GM18526 (cell line): ENCODE measurements around the gene KMT2A.

ENCODE experiments used
- POLR2A ChIP-seq: IDR thresholded peaks from 3 replicates; pipeline ENCODE4 v1.6.1; 2011; ENCODE audit not compliant: insufficient read length; ENCODE audit errors: extremely low read depth

KMT2A gene

DNA sequence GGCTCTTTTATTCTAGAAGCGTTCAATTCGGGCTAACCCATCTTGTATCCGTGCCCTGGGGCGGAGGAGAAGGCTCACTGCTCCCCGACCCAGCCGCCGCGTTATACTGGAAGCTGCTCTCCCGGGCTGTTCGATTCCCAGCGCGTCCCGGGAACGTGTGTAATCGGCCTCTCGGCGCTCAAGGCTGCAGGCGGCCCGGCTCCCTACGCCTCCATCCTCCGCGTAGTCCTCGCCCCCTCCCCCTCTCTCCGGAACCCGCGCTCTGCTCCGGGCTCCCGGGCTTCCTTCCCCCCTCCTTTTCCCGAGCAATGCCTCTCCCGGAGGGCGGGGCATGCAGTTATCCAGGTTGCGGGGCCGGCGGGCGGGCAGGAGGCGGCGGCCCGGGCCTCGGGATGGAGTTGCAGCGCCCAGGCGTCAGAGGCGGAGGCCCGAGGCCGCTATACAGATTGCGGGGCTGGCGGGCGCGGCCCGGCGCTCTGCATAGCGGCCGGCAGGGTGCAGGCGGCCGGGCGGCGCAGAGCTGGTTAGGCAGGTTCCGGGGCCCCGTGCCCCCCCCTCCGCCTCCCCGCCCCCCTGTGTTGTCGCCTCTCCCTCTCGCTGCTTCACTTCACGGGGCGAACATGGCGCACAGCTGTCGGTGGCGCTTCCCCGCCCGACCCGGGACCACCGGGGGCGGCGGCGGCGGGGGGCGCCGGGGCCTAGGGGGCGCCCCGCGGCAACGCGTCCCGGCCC, at the start of gene KMT2A:
KMT2A (plus strand) TSS at position 600 of the 732 bp plus-strand sequence; CDS start at position 621, 21 bp downstream.
- TF ChIP-seq POLR2A: peak; percentile 61

DNA sequence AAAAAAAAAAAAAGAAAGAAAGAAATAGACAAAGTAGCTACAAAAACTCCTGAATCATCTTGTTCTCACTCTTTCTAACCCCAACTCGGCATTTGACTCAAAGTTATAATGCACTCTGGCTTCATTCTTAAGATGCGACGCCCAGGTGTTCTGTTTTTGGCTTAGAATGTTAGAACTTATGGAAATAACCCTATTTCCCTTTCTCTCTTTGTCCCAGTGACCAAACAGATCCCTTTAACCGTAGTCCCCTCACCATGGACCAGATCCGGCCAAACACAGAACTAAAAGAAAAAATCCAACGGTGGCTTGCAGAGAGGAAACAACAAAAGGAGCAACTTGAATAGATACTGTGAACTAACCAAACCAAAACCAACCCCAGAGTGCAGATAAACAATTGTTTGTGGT, 40.2 kb upstream of the KMT2A start:
- TF ChIP-seq POLR2A: no peak

GRCh38 chr11:118397448-118397847, 38.8 kb upstream of the KMT2A start:
- no peak for TF ChIP-seq POLR2A

DNA sequence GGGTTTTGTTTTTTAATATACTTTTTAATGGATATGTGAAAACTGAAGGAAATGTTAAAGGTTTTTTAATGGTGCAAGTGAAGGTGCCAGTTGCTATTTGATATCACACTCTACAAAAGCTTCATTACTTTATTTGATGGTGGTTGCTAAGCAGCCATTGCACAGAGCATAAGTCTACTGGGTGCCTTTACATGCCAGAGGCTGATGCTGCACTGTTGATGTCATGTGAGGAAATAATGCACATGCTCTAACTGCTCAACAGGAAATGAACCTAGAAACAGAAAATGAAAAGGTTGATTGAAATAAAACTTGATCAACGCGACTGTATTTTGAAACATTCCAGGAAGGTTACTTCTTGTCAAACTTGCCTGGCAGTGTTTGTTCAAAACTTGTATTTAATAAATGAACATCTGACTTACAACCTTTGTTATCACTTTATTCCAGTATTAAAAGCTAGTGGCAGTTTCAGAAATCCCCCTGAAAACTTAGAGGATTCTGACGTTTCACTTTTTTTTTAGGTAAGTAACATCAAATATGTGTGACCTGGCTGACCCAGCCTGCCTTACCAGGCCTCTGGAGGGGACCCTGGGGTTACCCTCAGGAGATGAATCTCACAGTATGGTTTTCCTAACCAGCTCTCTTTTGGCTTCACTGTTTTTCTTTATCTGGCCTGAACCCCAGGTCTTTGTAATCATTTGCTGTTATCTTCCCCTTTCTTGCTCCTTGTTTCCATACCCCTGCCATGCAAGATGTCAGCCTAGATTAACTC, 37.3 kb upstream of the KMT2A start:
- TF ChIP-seq POLR2A: no peak

DNA sequence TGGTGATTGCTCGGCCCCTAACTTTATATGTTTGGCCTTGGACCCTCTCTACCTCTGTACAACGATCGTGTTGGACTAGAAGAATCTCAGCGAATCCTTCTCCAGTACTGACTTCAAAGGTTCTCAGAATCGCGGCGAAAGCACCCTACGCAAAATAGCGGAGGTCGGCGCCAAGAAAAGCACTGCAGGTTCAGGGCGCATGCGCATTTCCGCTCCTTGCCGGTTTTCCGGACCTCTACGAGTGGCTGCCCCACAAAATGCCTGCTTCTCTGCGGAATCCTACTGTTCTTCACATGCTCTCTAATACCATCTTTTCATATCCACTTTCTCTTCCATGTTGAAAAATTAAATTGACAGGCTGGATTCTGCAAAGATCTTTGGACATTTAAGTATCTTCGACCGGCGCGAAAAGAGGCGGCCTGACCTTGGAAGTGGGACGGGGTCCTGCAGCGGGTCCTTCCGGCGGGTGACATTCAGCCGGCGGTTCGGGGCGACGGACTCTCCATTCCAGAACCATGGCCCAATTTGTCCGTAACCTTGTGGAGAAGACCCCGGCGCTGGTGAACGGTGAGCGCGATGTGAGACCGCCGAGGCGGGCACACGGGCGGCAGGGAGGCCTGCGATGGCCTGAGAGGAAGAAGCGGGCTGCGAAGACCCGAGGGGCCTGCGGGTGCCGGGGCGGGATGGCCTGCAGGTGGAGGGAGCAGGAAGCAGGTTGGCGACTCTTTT, 35.0 kb upstream of the KMT2A start, which contains the start of gene ATP5MG:
ATP5MG (plus strand) TSS at position 456 of the 729 bp plus-strand sequence; CDS start at position 516, 60 bp downstream.
- peak; percentile 74 for TF ChIP-seq POLR2A

- no peak for TF ChIP-seq POLR2A
These were observed 34.3 kb upstream of the KMT2A start for GRCh38 chr11:118401880-118402590.

GRCh38 chr11:118406599-118407166, 29.6 kb upstream of the KMT2A start:
- no peak for TF ChIP-seq POLR2A

- no peak for TF ChIP-seq POLR2A
These were observed 26.1 kb upstream of the KMT2A start for GRCh38 chr11:118410055-118410745.

DNA sequence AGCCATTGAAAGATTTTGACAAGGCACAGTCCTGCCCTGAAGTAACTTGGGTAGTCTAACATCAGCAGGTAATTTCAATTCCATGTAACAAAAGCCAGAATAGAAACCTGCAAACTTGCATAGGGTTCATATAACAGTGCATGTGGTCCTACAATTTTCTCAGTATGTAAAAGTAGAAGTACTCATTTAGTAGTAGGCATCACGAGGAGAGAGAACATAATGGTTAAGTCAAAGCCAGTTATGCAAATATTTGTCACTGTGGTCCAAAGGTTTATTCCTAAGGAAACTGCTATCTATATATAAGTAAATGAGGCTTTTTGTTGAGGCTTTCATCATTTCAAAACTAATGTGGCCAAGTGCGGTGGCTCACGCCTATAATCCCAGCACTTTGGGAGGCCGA, 24.8 kb upstream of the KMT2A start:
- TF ChIP-seq POLR2A: no peak

GRCh38 chr11:118412921-118413320, 23.4 kb upstream of the KMT2A start:
- no peak for TF ChIP-seq POLR2A

DNA sequence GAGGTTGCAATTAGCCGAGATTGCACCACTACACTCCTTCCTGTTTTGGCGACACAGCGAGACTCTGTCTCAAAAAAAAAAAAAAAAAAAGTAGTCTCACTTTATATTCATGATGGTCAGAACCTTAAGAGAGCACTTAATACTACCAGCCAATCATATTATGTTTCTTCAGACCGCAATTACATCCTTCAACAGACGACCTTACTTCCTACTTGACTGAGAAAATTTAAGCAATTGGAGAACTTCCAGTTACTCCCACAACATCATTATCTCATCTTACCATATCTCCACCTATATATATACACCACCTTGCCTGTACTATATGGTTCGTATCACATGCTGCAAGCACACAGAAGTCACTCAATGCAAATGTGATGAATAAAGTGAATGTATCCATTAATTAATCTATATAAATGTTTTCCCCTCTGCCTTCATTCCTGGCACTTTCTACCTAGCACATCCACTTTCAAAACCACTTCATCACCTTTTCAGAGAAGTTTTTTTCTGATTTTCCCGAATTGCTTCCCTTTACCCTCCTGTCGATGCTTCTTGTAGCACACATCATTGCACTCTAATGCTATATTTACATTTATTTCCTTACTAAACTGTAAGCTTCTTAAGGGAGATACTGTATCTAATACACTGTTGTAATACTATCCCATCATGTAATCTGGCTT, 21.1 kb upstream of the KMT2A start:
- TF ChIP-seq POLR2A: no peak

DNA sequence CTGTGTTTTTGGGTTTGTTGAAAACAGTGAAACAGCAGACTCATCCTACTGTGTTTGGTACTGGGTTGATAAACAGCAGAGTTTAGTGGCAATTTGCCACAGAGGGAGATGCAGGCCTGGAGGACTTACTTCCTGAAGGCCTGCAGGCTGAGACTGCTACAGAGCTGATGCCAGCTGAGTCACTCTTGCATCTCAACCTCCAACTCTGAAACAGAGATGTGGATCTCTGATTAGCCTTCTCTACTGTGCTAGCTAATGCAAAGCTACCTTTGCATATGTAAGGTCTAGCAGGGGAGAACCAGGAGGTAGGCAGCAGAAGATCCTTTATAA, 20.6 kb upstream of the KMT2A start:
- TF ChIP-seq POLR2A: no peak

GRCh38 chr11:118417801-118418200, 18.5 kb upstream of the KMT2A start:
- no peak for TF ChIP-seq POLR2A

- TF ChIP-seq POLR2A: no peak
These were observed 17.5 kb upstream of the KMT2A start for GRCh38 chr11:118418766-118419165.
